ENCODE measurements around the gene CST6. TPM values are rescaled to one million over a fixed set of nuclear protein-coding genes. Genes with fewer than 3 reads are reported as not detected.

CST6 gene
- total and polyA plus RNA-seq, 2 of the 13 experiments (the other 11 are each of a cell fraction or from before 2014, with no cell fraction given): not detected

GRCh38 chr11:66051766-66052663, 40.2 kb downstream of the CST6 start, which contains the start of gene SF3B2 (continued):
- TF ChIP-seq ATF7 (IDR thresholded peaks at IDR 0.05): no peak
- TF ChIP-seq ATF7 (CRISPR knock-in tag; IDR thresholded peaks at IDR 0.05): no peak
- peak; percentile 17; the same call in 1 of the 2 replicates for TF ChIP-seq HNRNPL (IDR thresholded peaks at IDR 0.05; ENCODE audit: low read depth, low read length)
- no peak for TF ChIP-seq KDM6A (CRISPR knock-in tag; IDR thresholded peaks at IDR 0.05; ENCODE audit: low read depth)
- TF ChIP-seq ZBTB33 (CRISPR knock-in tag; IDR thresholded peaks at IDR 0.05): 0 out of 2 replicates have a peak, but pooled peaks have one; percentile 6
- no peak for TF ChIP-seq ZBTB8A (CRISPR knock-in tag; IDR thresholded peaks at IDR 0.05; ENCODE audit: borderline replicate concordance, low read depth)
- peak; percentile 92 for TF ChIP-seq HNRNPLL (IDR thresholded peaks at IDR 0.05; ENCODE audit: low read depth, low read length, poor library complexity, severe bottlenecking)
- TF ChIP-seq MAX (IDR thresholded peaks at IDR 0.05): peak; percentile 66; the same call in 1 of the 2 replicates
- TF ChIP-seq XRCC5 (optimal IDR thresholded peaks at IDR 0.05; ENCODE audit: low read length): peak; percentile 68
- no peak for TF ChIP-seq ZBTB44 (CRISPR knock-in tag; IDR thresholded peaks at IDR 0.05)
- peak; percentile 95 for TF ChIP-seq RBM39 (IDR thresholded peaks at IDR 0.05; ENCODE audit: low read depth, low read length, poor library complexity, severe bottlenecking)
- no peak for TF ChIP-seq U2AF2 (IDR thresholded peaks at IDR 0.05; ENCODE audit: low read depth, low read length)
- TF ChIP-seq ZNF142 (CRISPR knock-in tag; IDR thresholded peaks at IDR 0.05): no peak; the same call in none of the 2 replicates
- TF ChIP-seq JUND (CRISPR knock-in tag; IDR thresholded peaks at IDR 0.05): no peak
- no peak for TF ChIP-seq GLMP (CRISPR knock-in tag; IDR thresholded peaks at IDR 0.05; ENCODE audit: borderline replicate concordance)
- no peak for TF ChIP-seq HNF4G (IDR thresholded peaks at IDR 0.05; ENCODE audit: borderline replicate concordance, low read depth, low read length)
- peak; percentile 62; the same call in 1 of the 2 replicates for TF ChIP-seq HNF4G (CRISPR knock-in tag; IDR thresholded peaks at IDR 0.05; ENCODE audit: borderline replicate concordance, low read depth)

All from HepG2 (cell line).